ENCODE measurements around the gene HMGCS2. TPM values are rescaled to one million over a fixed set of nuclear protein-coding genes. Genes with fewer than 3 reads are reported as not detected.

HMGCS2 gene
- total RNA-seq = not detected

- no peak for ATAC-seq (replicated peaks)
- no peaks in the 10 kb centered on the region for H3K9me3 Mint-ChIP-seq
- no peaks in the 10 kb centered on the region for H3K4me1 Mint-ChIP-seq
- no peak within 1 kb of the TSS for H3K27ac Mint-ChIP-seq
- H3K27me3 Mint-ChIP-seq = peaks cover 13% of the 10 kb centered on the region
- no peaks in the 10 kb centered on the region for H3K36me3 Mint-ChIP-seq (ENCODE audit: low read depth)
- H3K4me3 Mint-ChIP-seq = no peak within 1 kb of the TSS
Observed at GRCh38 chr1:119768778-119769177, at the start of gene HMGCS2. HMGCS2 (minus strand) TSS chr1:119768905; CDS start chr1:119768844, 61 bp downstream.

DNA sequence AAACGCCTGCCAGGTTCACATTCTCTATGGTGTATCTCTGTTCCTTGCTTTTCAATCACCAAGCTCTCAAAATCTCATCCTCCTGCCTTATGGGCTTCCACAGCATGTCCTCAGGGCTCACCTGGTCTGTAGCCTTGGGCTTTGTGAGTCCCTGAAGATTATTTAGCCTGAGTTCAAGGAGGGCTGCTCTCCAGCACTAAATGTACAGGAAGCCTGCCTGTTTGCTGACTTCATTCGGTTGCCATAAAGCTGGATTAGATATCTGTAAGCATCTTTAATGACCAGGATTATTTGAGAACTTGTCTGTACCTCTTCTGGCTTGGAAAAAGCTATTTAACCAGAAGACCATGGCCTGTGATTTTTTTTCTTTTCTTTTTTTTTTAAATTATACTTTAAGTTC, 49.5 kb upstream of the HMGCS2 start:
- Mint-ChIP-seq H3K9me3 (no peaks in the 10 kb centered on the region), H3K4me3 (no peak overlapping the region), H3K27me3 (peaks cover 11% of the 10 kb centered on the region)

DNA sequence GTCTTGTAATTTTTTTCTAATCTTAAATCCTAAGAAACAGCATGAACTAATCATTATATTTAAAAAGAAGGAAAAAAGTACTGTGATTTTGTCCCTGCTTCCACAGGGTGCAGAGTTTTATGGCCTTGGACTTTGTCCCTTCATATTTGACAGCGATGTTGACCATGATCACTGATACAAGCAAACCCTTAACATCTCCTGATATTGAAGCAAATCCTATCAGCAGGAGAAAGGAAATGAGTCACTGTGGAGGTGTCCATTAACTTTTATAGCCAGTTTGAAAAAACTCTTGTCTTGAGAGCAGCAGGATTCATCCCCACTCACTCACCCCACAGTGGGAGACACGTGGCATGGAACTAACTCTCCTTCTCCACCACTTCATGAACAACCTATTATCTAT, 47.7 kb upstream of the HMGCS2 start:
- no peaks in the 10 kb centered on the region for H3K9me3 Mint-ChIP-seq
- H3K4me3 Mint-ChIP-seq = no peak overlapping the region
- H3K4me1 Mint-ChIP-seq = no peaks in the 10 kb centered on the region
- no peak for ATAC-seq (replicated peaks)
- peaks cover 10% of the 10 kb centered on the region for H3K27me3 Mint-ChIP-seq
- no peaks in the 10 kb centered on the region for H3K36me3 Mint-ChIP-seq (ENCODE audit: low read depth)
- no peak overlapping the region for H3K27ac Mint-ChIP-seq

More for the DNA sequence above, 49.5 kb upstream of the HMGCS2 start:
- Mint-ChIP-seq H3K36me3 (ENCODE audit: low read depth) (no peaks in the 10 kb centered on the region), H3K27ac (no peak overlapping the region), H3K4me1 (no peaks in the 10 kb centered on the region)
- no peak for ATAC-seq (replicated peaks)

GRCh38 chr1:119815928-119816327, 47.2 kb upstream of the HMGCS2 start:
- Mint-ChIP-seq H3K9me3 (no peaks in the 10 kb centered on the region), H3K27me3 (peaks cover 7% of the 10 kb centered on the region), H3K4me3 (no peak overlapping the region), H3K36me3 (ENCODE audit: low read depth) (no peaks in the 10 kb centered on the region), H3K27ac (no peak overlapping the region), H3K4me1 (no peaks in the 10 kb centered on the region)
- no peak for ATAC-seq (replicated peaks)

DNA sequence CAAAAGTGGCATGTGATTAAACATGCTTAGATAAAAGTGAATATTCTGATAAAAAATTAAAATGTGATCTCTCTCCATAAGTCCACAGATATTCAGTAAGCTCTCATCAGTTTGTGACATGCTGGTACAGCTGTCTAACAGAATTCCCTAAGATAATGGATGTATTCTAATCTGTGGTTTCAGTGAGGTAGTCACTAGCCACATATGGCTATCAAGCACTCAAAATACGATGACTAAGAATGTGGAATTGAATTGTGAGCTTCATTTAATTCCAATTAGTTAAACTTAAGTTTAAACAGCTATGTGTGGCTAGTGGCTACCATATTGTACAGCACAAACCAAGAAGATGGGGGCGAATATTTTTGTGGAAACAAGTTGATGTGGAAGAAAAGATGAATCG, 46.7 kb upstream of the HMGCS2 start:
- no peak for ATAC-seq (replicated peaks)
- Mint-ChIP-seq H3K4me3 (no peak overlapping the region), H3K27me3 (peaks cover 6% of the 10 kb centered on the region), H3K9me3 (no peaks in the 10 kb centered on the region), H3K36me3 (ENCODE audit: low read depth) (no peaks in the 10 kb centered on the region), H3K4me1 (no peaks in the 10 kb centered on the region), H3K27ac (no peak overlapping the region)

- no peak overlapping the region for H3K4me3 Mint-ChIP-seq
- no peak for ATAC-seq (replicated peaks)
- no peaks in the 10 kb centered on the region for H3K4me1 Mint-ChIP-seq
- H3K36me3 Mint-ChIP-seq (ENCODE audit: low read depth) = no peaks in the 10 kb centered on the region
- peaks cover 6% of the 10 kb centered on the region for H3K27me3 Mint-ChIP-seq
- H3K27ac Mint-ChIP-seq = no peak overlapping the region
- H3K9me3 Mint-ChIP-seq = no peaks in the 10 kb centered on the region
Observed at GRCh38 chr1:119814288-119814687, 45.6 kb upstream of the HMGCS2 start.

GRCh38 chr1:119811985-119812557, 43.4 kb upstream of the HMGCS2 start:
- ATAC-seq (replicated peaks) = no peak
- Mint-ChIP-seq H3K4me3 (no peak overlapping the region), H3K27me3 (peaks cover 18% of the 10 kb centered on the region), H3K27ac (no peak overlapping the region), H3K4me1 (no peaks in the 10 kb centered on the region), H3K36me3 (ENCODE audit: low read depth) (no peaks in the 10 kb centered on the region), H3K9me3 (no peaks in the 10 kb centered on the region)

DNA sequence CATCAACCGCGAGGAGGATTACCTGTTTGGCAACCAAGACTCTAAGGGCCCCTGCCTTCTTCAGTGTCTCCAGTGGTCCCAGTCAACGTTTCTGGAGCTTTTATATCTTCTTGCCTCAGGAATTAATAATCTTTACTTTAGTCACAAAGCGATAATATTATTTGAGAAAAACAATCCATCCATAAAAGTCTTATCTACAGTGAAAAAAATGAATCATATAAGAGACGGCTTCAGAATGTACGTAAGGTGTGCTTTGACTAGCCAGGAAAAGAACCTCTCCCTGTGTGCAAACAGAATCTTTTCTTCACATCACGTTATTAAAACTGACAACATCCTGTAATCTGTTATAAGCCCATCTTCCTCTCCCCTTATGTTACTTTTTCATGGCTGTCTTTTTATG, 42.7 kb upstream of the HMGCS2 start, which contains the start of gene REG4:
Gene REG4 (minus strand): TSS at position 74 of the 400 bp plus-strand sequence. CDS start 2,691 bp downstream, outside the sequence.
- no peaks in the 10 kb centered on the region for H3K9me3 Mint-ChIP-seq
- peaks cover 24% of the 10 kb centered on the region for H3K27me3 Mint-ChIP-seq
- no peak within 1 kb of the TSS for H3K27ac Mint-ChIP-seq
- no peaks in the 10 kb centered on the region for H3K4me1 Mint-ChIP-seq
- no peak within 1 kb of the TSS for H3K4me3 Mint-ChIP-seq
- no peaks in the 10 kb centered on the region for H3K36me3 Mint-ChIP-seq (ENCODE audit: low read depth)
- no peak for ATAC-seq (replicated peaks)

GRCh38 chr1:119808972-119809550, 40.4 kb upstream of the HMGCS2 start:
- H3K36me3 Mint-ChIP-seq (ENCODE audit: low read depth) = no peaks in the 10 kb centered on the region
- ATAC-seq (replicated peaks) = peak; percentile 74
- no peaks in the 10 kb centered on the region for H3K4me1 Mint-ChIP-seq
- H3K27ac Mint-ChIP-seq = no peak overlapping the region
- H3K4me3 Mint-ChIP-seq = no peak overlapping the region
- H3K27me3 Mint-ChIP-seq = peaks cover 31% of the 10 kb centered on the region
- no peaks in the 10 kb centered on the region for H3K9me3 Mint-ChIP-seq

- no peaks in the 10 kb centered on the region for H3K9me3 Mint-ChIP-seq
Observed at GRCh38 chr1:119808491-119808890, 39.8 kb upstream of the HMGCS2 start.

DNA sequence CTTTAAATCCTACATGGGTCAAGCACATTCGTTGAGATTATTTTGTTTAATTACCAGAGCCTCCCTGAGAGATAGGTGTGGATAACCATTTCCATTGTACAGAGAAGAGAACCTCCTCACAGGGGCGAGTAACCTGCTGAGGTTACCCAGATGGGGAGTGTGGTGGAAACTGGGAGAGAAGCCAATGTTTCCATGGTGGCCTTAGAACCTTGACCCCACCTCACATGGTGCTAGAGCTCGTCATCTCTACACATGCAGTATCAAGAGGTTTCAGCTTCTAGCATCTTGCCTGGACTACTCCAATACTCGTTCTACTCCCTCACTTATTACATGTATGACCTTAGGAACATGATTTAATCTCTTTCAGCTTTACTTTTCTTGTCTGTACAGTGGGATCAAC, 37.8 kb upstream of the HMGCS2 start:
- Mint-ChIP-seq H3K36me3 (ENCODE audit: low read depth) (no peaks in the 10 kb centered on the region), H3K9me3 (no peaks in the 10 kb centered on the region), H3K4me1 (no peaks in the 10 kb centered on the region), H3K27me3 (peaks cover 31% of the 10 kb centered on the region), H3K4me3 (no peak overlapping the region), H3K27ac (no peak overlapping the region)
- no peak for ATAC-seq (replicated peaks)

More at GRCh38 chr1:119808491-119808890, 39.8 kb upstream of the HMGCS2 start:
- H3K27me3 Mint-ChIP-seq = peaks cover 31% of the 10 kb centered on the region
- H3K36me3 Mint-ChIP-seq (ENCODE audit: low read depth) = no peaks in the 10 kb centered on the region
- H3K27ac Mint-ChIP-seq = no peak overlapping the region
- no peak overlapping the region for H3K4me3 Mint-ChIP-seq
- no peak for ATAC-seq (replicated peaks)
- H3K4me1 Mint-ChIP-seq = no peaks in the 10 kb centered on the region

DNA sequence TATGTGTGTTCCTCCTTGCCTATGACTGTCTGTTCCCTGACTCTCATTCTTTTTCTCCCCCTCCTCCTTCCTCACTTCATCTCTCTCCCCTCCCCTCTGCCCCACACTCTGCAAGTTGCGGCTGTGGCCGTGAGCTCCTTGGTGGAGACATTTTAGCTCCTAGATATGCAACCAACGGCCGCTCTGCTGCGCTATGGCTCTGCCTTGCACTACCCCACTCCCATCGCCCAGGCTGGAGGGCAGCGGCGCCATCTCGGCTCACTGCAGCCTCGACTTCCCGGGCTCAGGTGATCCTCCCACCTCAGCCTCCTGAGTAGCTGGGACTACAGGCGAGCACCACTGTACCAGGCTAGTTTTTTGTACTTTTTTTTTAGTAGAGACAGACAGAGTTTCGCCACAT, 37.0 kb upstream of the HMGCS2 start:
- Mint-ChIP-seq H3K4me1 (no peaks in the 10 kb centered on the region), H3K4me3 (no peak overlapping the region), H3K27me3 (peaks cover 31% of the 10 kb centered on the region), H3K27ac (no peak overlapping the region), H3K9me3 (no peaks in the 10 kb centered on the region), H3K36me3 (ENCODE audit: low read depth) (no peaks in the 10 kb centered on the region)
- no peak for ATAC-seq (replicated peaks)

DNA sequence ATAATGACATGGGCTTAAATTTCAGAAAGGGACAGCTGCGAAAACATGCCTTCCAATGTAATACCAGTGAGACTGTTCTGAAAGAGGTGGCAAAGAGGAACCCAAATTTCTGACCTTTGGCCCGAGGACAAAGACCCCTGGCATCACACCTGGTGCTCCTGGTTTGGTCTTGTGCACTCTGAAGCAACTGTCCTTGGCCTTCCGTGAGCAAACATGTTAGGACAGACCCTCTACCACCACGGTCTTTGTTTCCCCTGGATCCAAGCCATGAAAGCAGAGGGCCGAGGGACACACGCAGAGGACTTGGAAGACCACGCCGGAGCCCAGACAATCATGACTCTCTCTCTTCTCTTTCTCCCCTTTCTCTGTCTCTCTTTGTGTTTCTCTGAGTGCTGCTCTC, 36.5 kb upstream of the HMGCS2 start:
- H3K4me1 Mint-ChIP-seq = no peaks in the 10 kb centered on the region
- H3K9me3 Mint-ChIP-seq = no peaks in the 10 kb centered on the region
- ATAC-seq (replicated peaks) = no peak
- H3K27me3 Mint-ChIP-seq = peaks cover 31% of the 10 kb centered on the region
- H3K36me3 Mint-ChIP-seq (ENCODE audit: low read depth) = no peaks in the 10 kb centered on the region
- H3K27ac Mint-ChIP-seq = no peak overlapping the region
- no peak overlapping the region for H3K4me3 Mint-ChIP-seq

- ATAC-seq (replicated peaks) = no peak
- Mint-ChIP-seq H3K9me3 (no peaks in the 10 kb centered on the region), H3K27me3 (peaks cover 2% of the 10 kb centered on the region), H3K36me3 (ENCODE audit: low read depth) (no peaks in the 10 kb centered on the region), H3K4me1 (no peaks in the 10 kb centered on the region), H3K4me3 (no peak overlapping the region), H3K27ac (no peak overlapping the region)
Observed at GRCh38 chr1:119799599-119800177, 31.0 kb upstream of the HMGCS2 start.

DNA sequence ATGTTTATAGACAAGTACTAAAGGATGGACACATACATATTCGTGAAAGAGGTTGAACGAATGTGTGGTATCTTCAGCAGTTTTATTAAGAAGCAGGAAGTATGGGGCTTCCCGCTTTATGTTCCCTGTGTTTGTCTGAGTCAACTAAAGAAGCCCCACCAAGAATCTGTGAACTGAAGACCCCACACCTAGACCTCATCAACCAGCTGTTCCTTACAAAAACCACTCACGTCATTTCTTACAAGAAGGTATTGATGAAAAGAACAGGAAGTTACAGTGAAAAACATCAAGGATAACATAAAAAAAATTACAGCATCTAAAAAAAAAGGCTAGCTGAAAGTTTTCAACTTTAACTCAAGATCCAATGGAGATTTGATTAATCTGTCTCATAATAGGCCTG, 30.3 kb upstream of the HMGCS2 start:
- no peak overlapping the region for H3K27ac Mint-ChIP-seq
- no peaks in the 10 kb centered on the region for H3K9me3 Mint-ChIP-seq
- H3K27me3 Mint-ChIP-seq = no peaks in the 10 kb centered on the region
- no peaks in the 10 kb centered on the region for H3K36me3 Mint-ChIP-seq (ENCODE audit: low read depth)
- H3K4me1 Mint-ChIP-seq = no peaks in the 10 kb centered on the region
- H3K4me3 Mint-ChIP-seq = no peak overlapping the region
- no peak for ATAC-seq (replicated peaks)
